Stimulated activated CD8-positive, alpha-beta memory T cell treated with anti-CD3 and anti-CD28 coated beads, Interleukin-15, amount 100 ng/mL, for 24 hours (primary cell): ENCODE data around the gene EGFL7.

Experiments used
- DNase-seq: peaks from one replicate; pipeline ENCODE4 v3.0.0-alpha.2; 2020; ENCODE audit warnings: low read depth

Gene EGFL7

GRCh38 chr9:136719195-136719880 is 56.6 kb downstream of the EGFL7 start:
- DNase-seq = no peak

GRCh38 chr9:136720251-136720897 is 57.7 kb downstream of the EGFL7 start:
- DNase-seq = no peak

GRCh38 chr9:136720898-136721338 is 58.2 kb downstream of the EGFL7 start:
- no peak for DNase-seq

GRCh38 chr9:136721339-136722092 is 58.8 kb downstream of the EGFL7 start:
- DNase-seq = no peak
